Upper lobe of right lung (tissue), 1 donor: Measurements from ENCODE around the gene CREB3L4. TPM values are rescaled to one million over a fixed set of nuclear protein-coding genes. Genes with fewer than 3 reads are reported as not detected.

Source experiments
- ATAC-seq: fragments of 200-7000 bp; cut with Tn5 transposase; one replicate; pipeline ENCODE4 v1.9.1; 2020; ENCODE audit warnings: mild to moderate bottlenecking, moderate library complexity
- DNase-seq: peaks from one replicate; pipeline ENCODE4 v3.0.0-alpha.2; 2020
- H3K27ac ChIP-seq: fragments of 200-600 bp; one replicate; pipeline ENCODE4 v1.8.0; 2022
- H3K27me3 ChIP-seq: fragments of 200-600 bp; one replicate; pipeline ENCODE4 v1.8.0; 2022; ENCODE audit warnings: mild to moderate bottlenecking
- H3K36me3 ChIP-seq: fragments of 200-600 bp; one replicate; pipeline ENCODE4 v1.8.0; 2022
- H3K4me1 ChIP-seq: fragments of 200-600 bp; one replicate; pipeline ENCODE4 v1.8.0; 2022
- H3K4me3 ChIP-seq: fragments of 200-600 bp; one replicate; pipeline ENCODE4 v1.8.0; 2022; ENCODE audit warnings: mild to moderate bottlenecking
- H3K9me3 ChIP-seq: fragments of 200-600 bp; one replicate; pipeline ENCODE4 v1.8.0; 2022
- intact Hi-C: fragments of 100-400 bp; cut with DNase I; formaldehyde crosslinking; loops from one replicate; pipeline ENCODE4 v1.11.0; 2022
- total RNA-seq: library from RNA; stranded (reverse); fragmentation: NEBNext Ultra II Directional; extraction: Animal tissue kit (Norgen Biotek cat#: 25700); gene quantifications from one replicate; pipeline ENCODE4 v1.2.1, GENCODE V29; 2021
- TF ChIP-seq, protein P1 (sequence below): fragments of 200-600 bp; IDR thresholded peaks from one replicate; pipeline ENCODE4 v1.8.0; 2022; ENCODE audit warnings: antibody characterized with exemption
- donor health status: DM: no; HTN: yes; CAD: no; lungs with severe emphysema.

Gene CREB3L4
- total RNA-seq, 1 donor from 2014 or later, result 10.5 TPM

DNA sequence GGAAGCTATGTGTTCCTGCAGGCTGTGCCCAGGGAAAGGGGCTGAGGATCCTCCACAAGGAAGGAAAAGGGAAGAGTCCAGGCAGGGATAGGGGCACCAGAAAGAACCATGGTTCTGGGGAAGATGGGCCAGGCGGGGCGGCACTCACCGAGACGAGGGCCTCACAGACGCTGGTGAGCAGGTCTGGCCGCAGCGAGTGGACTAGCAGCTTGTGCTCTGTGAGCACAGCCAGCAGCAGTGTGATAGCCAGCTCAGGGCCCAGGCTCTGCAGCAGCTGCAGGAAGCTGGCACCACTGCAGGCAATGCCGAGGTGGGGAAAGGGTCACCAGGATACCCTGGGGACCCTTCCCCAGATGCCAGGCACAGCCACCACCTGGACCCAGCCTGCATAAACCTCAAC lies 26.9 kb upstream of the CREB3L4 start:
- Histone ChIP-seq H3K9me3 (no peaks in the 10 kb centered on the region), H3K36me3 (peaks cover 74% of the 10 kb centered on the region), H3K4me1 (peaks cover 16% of the 10 kb centered on the region), H3K27me3 (no peaks in the 10 kb centered on the region), H3K4me3 (no peak overlapping the region), H3K27ac (no peak overlapping the region)
- DNase-seq (peak; percentile 44), ATAC-seq (no peak)
- intact Hi-C loops, result no loop called here
- TF ChIP-seq, protein P1, sequence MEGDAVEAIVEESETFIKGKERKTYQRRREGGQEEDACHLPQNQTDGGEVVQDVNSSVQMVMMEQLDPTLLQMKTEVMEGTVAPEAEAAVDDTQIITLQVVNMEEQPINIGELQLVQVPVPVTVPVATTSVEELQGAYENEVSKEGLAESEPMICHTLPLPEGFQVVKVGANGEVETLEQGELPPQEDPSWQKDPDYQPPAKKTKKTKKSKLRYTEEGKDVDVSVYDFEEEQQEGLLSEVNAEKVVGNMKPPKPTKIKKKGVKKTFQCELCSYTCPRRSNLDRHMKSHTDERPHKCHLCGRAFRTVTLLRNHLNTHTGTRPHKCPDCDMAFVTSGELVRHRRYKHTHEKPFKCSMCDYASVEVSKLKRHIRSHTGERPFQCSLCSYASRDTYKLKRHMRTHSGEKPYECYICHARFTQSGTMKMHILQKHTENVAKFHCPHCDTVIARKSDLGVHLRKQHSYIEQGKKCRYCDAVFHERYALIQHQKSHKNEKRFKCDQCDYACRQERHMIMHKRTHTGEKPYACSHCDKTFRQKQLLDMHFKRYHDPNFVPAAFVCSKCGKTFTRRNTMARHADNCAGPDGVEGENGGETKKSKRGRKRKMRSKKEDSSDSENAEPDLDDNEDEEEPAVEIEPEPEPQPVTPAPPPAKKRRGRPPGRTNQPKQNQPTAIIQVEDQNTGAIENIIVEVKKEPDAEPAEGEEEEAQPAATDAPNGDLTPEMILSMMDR, result no peak

DNA sequence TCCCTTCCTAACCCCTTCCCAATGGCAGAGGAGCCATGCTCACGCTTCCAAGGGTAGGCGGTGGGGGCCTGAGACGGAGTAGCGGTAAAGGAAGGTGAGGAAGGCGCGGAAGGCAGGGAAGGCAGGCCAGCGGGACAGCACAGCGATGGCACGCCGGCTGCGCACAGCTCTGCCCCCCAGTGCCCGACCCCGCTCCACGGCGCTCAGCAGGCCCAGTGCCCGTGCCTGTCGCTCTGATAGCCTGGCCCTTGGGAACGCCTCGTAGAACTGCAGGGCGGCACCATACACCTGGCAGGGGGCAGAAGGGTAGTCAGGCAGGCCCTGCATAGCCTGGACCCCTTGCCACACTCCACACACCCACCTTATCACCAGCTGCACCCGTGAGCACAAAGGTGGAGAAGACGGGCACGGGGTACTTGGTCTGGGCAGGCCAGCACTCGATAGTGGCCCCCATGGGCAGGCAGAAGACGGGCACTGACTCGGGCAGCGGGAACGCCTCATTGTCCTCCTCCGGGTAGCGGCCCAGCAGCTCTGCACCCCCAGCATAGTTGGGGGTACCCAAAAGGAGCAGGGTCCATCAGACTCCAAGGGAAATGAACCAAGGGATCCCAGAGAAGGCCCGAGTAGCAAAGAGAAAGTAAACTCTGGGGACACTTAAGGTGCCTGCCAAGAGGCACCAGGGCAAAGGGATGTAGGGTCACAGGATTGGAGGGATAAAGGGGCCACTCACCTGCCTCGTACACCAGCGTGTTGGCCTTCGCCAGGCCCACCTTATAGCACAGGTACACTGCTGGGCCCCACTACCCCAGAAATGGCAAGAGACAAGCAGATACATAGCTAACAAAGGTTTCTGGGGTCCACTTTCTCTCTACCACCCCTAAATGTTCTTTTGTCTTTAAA lies 25.6 kb upstream of the CREB3L4 start:
- H3K4me3 ChIP-seq, result no peak overlapping the region
- H3K27me3 ChIP-seq, result no peaks in the 10 kb centered on the region
- no peak overlapping the region for H3K27ac ChIP-seq
- H3K4me1 ChIP-seq, result peaks cover 21% of the 10 kb centered on the region
- no peaks in the 10 kb centered on the region for H3K9me3 ChIP-seq
- DNase-seq, result peak; percentile 55
- TF ChIP-seq, protein P1, result no peak
- peaks cover 61% of the 10 kb centered on the region for H3K36me3 ChIP-seq
- ATAC-seq, result no peak
- intact Hi-C loops, result no loop called here

GRCh38 chr1:153942766-153943549 lies 24.7 kb upstream of the CREB3L4 start:
- TF ChIP-seq, protein P1, result no peak
- no peak overlapping the region for H3K27ac ChIP-seq
- no peaks in the 10 kb centered on the region for H3K27me3 ChIP-seq
- intact Hi-C loops, result no loop called here
- no peak for ATAC-seq
- peaks cover 23% of the 10 kb centered on the region for H3K4me1 ChIP-seq
- H3K9me3 ChIP-seq, result no peaks in the 10 kb centered on the region
- H3K4me3 ChIP-seq, result no peak overlapping the region
- DNase-seq, result peak; percentile 61
- peaks cover 57% of the 10 kb centered on the region for H3K36me3 ChIP-seq

- Histone ChIP-seq H3K9me3 (no peaks in the 10 kb centered on the region), H3K27ac (peak overlapping the region; percentile 95), H3K4me3 (peak overlapping the region; percentile 78), H3K4me1 (peaks cover 23% of the 10 kb centered on the region), H3K36me3 (peaks cover 58% of the 10 kb centered on the region), H3K27me3 (no peaks in the 10 kb centered on the region)
- ATAC-seq (no peak), DNase-seq (no peak)
- TF ChIP-seq, protein P1, result no peak
- intact Hi-C loops, result no loop called here
Measured at GRCh38 chr1:153944005-153944826, 23.5 kb upstream of the CREB3L4 start.

DNA sequence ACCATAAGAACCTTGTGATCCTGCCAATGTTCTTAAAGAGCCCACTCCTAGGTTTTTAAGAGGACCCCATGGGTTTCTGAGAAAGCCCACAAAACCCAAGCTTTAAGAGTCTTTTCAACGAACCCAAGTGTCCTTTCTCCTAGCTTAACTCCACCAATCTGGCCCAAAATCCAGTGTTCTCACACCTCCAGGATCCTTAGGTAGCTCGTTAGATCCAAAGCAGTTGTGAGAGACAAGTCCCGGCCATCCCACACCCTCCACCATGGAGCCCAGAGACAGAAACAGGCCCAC lies 22.9 kb upstream of the CREB3L4 start:
- peaks cover 23% of the 10 kb centered on the region for H3K4me1 ChIP-seq
- no peak for ATAC-seq
- DNase-seq, result no peak
- intact Hi-C loops, result no loop called here
- peak overlapping the region; percentile 95 for H3K27ac ChIP-seq
- H3K36me3 ChIP-seq, result peaks cover 58% of the 10 kb centered on the region
- TF ChIP-seq, protein P1, result no peak
- no peaks in the 10 kb centered on the region for H3K27me3 ChIP-seq
- H3K9me3 ChIP-seq, result no peaks in the 10 kb centered on the region
- peak overlapping the region; percentile 78 for H3K4me3 ChIP-seq
